GM12878 (cell line): Measurements from ENCODE around the gene FAM120B. TPM values are rescaled to one million over a fixed set of nuclear protein-coding genes. Genes with fewer than 3 reads are reported as not detected.

ENCODE experiments used
- ATAC-seq: fragments of 200-7000 bp; cut with Tn5 transposase; 3 replicates; pipeline ENCODE4 v1.9.1; 2020; ENCODE audit warnings: mild to moderate bottlenecking, moderate library complexity
- BruUV-seq: library from RNA; stranded (reverse); fragments of 400-500 nt; replicated peaks from 2 replicates; lab custom pipeline; 2021; lab: Mats Ljungman, UMichigan
- CTCF ChIA-PET: fragments of 300-600 bp; sonication (Branson Sonifier 250); formaldehyde crosslinking; extraction: SDS; loops from one replicate; lab custom pipeline; 2021; ENCODE audit warnings: inconsistent platforms; lab: Yijun Ruan, JAX
- POLR2A ChIA-PET: fragments of 350-600 bp; formaldehyde crosslinking; extraction: SDS; loops from one replicate; lab custom pipeline; 2021; ENCODE audit warnings: inconsistent platforms; lab: Charles Lee
- RAD21 ChIA-PET: fragments of 300-600 bp; sonication (Branson Sonifier 250); formaldehyde crosslinking; loops from one replicate; lab custom pipeline; 2023; ENCODE audit warnings: antibody characterized with exemption; ENCODE audit not compliant: unreplicated experiment; lab: Charles Lee
- SMC1A ChIA-PET: fragments of 300-600 bp; sonication (Branson Sonifier 250); formaldehyde crosslinking; loops from one replicate; lab custom pipeline; 2023; ENCODE audit not compliant: unreplicated experiment, uncharacterized antibody; lab: Charles Lee
- DNase-seq: peaks from one replicate; pipeline ENCODE4 v3.0.0-alpha.2; 2011; ENCODE audit warnings: low read depth, low spot score
- FAIRE-seq: peaks from 3 replicates; lab custom pipeline; 2011; peaks lifted over from hg19 to GRCh38; lab: Jason Lieb, UNC
- H2AFZ ChIP-seq: 2 replicates; pipeline ENCODE4 v1.6.0; 2011; ENCODE audit warnings: low read depth, low read length, control low read depth; ENCODE audit not compliant: control insufficient read depth
- H3K27ac ChIP-seq: 2 replicates; pipeline ENCODE4 v1.5.1; 2011; ENCODE audit warnings: control low read depth; ENCODE audit not compliant: control insufficient read depth, insufficient read depth
- H3K27me3 ChIP-seq, 2 experiments: replicated peaks in 1 of 2; 2 replicates each; pipeline versions ENCODE4 v1.6.0 to v1.6.1; 2011; ENCODE audit warnings: low read length in 1 of 2; ENCODE audit not compliant: control insufficient read depth in 2 of 2, insufficient read depth in 2 of 2
- H3K36me3 ChIP-seq, 2 experiments: 2 replicates each; pipeline ENCODE4 v1.5.1; 2011; ENCODE audit warnings: low read length in 1 of 2; ENCODE audit not compliant: control insufficient read depth in 2 of 2, insufficient read depth in 2 of 2
- H3K4me1 ChIP-seq: 2 replicates; pipeline ENCODE4 v1.6.1; 2011; ENCODE audit warnings: mild to moderate bottlenecking, low read length, moderate library complexity, mixed read lengths; ENCODE audit not compliant: control insufficient read depth, insufficient read depth
- H3K4me2 ChIP-seq: 2 replicates; pipeline ENCODE4 v1.6.0; 2011; ENCODE audit warnings: control low read depth; ENCODE audit not compliant: control insufficient read depth, insufficient read depth
- H3K4me3 ChIP-seq: fragments of 200-600 bp; sonication (generic); 2 replicates; pipeline ENCODE4 v1.5.1; 2016
- H3K79me2 ChIP-seq: 2 replicates; pipeline ENCODE4 v1.6.0; 2011; ENCODE audit warnings: low read length; ENCODE audit not compliant: control insufficient read depth, insufficient read depth
- H3K9ac ChIP-seq: 2 replicates; pipeline ENCODE4 v1.8.0; 2011; ENCODE audit warnings: low read length, control low read depth, mixed read lengths; ENCODE audit not compliant: control insufficient read depth, insufficient read depth
- H3K9me3 ChIP-seq: replicated peaks from 3 replicates; pipeline ENCODE4 v1.5.1; 2011; ENCODE audit warnings: mild to moderate bottlenecking, low read length; ENCODE audit not compliant: control insufficient read depth, insufficient read depth
- H4K20me1 ChIP-seq: 2 replicates; pipeline ENCODE4 v1.6.0; 2011; ENCODE audit not compliant: control insufficient read depth, insufficient read depth
- BCL3 ChIP-seq: IDR thresholded peaks from 2 replicates; pipeline ENCODE4 v1.6.1; 2011; ENCODE audit warnings: borderline replicate concordance, low read depth, mild to moderate bottlenecking, moderate library complexity, low read length; ENCODE audit not compliant: insufficient read depth, poor library complexity, severe bottlenecking
- CEBPZ ChIP-seq: fragments of 150-350 bp; IDR thresholded peaks from 2 replicates; pipeline ENCODE4 v1.6.1; 2016; ENCODE audit warnings: low read depth, low read length
- CHD1 ChIP-seq: IDR thresholded peaks from 2 replicates; pipeline ENCODE4 v1.6.1; 2012; ENCODE audit warnings: low read depth, low read length, improper control_type of control experiment
- CREB1 ChIP-seq: IDR thresholded peaks from 2 replicates; pipeline ENCODE4 v1.6.1; 2012; ENCODE audit warnings: low read depth, mild to moderate bottlenecking, inconsistent platforms
- EED ChIP-seq: sonication (generic); IDR thresholded peaks from 2 replicates; pipeline ENCODE4 v1.6.1; 2016; ENCODE audit warnings: antibody characterized with exemption, low read depth
- HDGF ChIP-seq: fragments of 450-650 bp; IDR thresholded peaks from 2 replicates; pipeline ENCODE4 v1.6.1; 2016; ENCODE audit warnings: antibody characterized with exemption
- MYC ChIP-seq: IDR thresholded peaks from 2 replicates; pipeline ENCODE4 v1.6.1; 2011; ENCODE audit warnings: mild to moderate bottlenecking, low read length, moderate library complexity, inconsistent platforms; ENCODE audit not compliant: insufficient read depth, insufficient replicate concordance, insufficient read length, severe bottlenecking
- NFYB ChIP-seq: IDR thresholded peaks from 2 replicates; pipeline ENCODE4 v1.6.1; 2011; ENCODE audit warnings: low read depth, mild to moderate bottlenecking, low read length, improper control_type of control experiment, moderate library complexity; ENCODE audit not compliant: insufficient read depth
- NR2C1 ChIP-seq: fragments of 450-650 bp; IDR thresholded peaks from 2 replicates; pipeline ENCODE4 v1.6.1; 2017; ENCODE audit warnings: antibody characterized with exemption, mild to moderate bottlenecking, moderate library complexity
- NR2F1 ChIP-seq: fragments of 450-650 bp; conservative IDR thresholded peaks from 2 replicates; pipeline ENCODE4 v1.6.1; 2017; ENCODE audit warnings: mild to moderate bottlenecking
- NRF1 ChIP-seq: conservative IDR thresholded peaks from 2 replicates; pipeline ENCODE4 v1.6.1; 2011; ENCODE audit warnings: mild to moderate bottlenecking, low read depth, low read length, improper control_type of control experiment
- PML ChIP-seq: IDR thresholded peaks from 2 replicates; pipeline ENCODE4 v1.6.1; 2012; ENCODE audit warnings: low read length, inconsistent platforms
- POU2F2 ChIP-seq: IDR thresholded peaks from 3 replicates; pipeline ENCODE4 v1.6.1; 2011; ENCODE audit warnings: low read depth, mild to moderate bottlenecking, low read length, borderline replicate concordance
- RFX5 ChIP-seq: IDR thresholded peaks from 2 replicates; pipeline ENCODE4 v1.6.1; 2011; ENCODE audit warnings: low read depth, low read length, improper control_type of control experiment
- SMARCA5 ChIP-seq: fragments of 450-650 bp; IDR thresholded peaks from 2 replicates; pipeline ENCODE4 v1.6.1; 2017; ENCODE audit warnings: mild to moderate bottlenecking
- SREBF2 ChIP-seq: IDR thresholded peaks from 2 replicates; pipeline ENCODE4 v1.6.1; 2012; ENCODE audit warnings: mild to moderate bottlenecking, low read length
- TAF1 ChIP-seq: IDR thresholded peaks from 2 replicates; pipeline ENCODE4 v1.6.1; 2011; ENCODE audit warnings: mild to moderate bottlenecking, low read depth, low read length, borderline replicate concordance
- ZNF274 ChIP-seq: IDR thresholded peaks from one replicate; pipeline ENCODE4 v1.8.0; 2011; ENCODE audit not compliant: insufficient read length, insufficient read depth
- WGBS: methylation state at CpG from one replicate; pipeline ENCODE4 v1.1.6; 2016; ENCODE audit warnings: low lambda C conversion rate; ENCODE audit not compliant: insufficient replicate concordance, insufficient coverage; ENCODE audit errors: missing lambda C conversion rate; 5-methylcytosine and 5-hydroxymethylcytosine counted together
- in situ Hi-C: fragments of 300-500 bp; cut with MboI; formaldehyde crosslinking; loops from 9 replicates; pipeline ENCODE4 v1.14.3; 2018; ENCODE audit warnings: mixed read lengths
- intact Hi-C: fragments of 100-400 bp; cut with micrococcal nuclease; formaldehyde crosslinking; loops from one replicate; pipeline ENCODE4 v1.14.2; 2022; ENCODE audit not compliant: unreplicated experiment
- polyA plus RNA-seq, 11 experiments: library from polyadenylated mRNA; depleted of rRNA in 4 of 11; unstranded in 6 of 11; stranded (reverse) in 5 of 11; fragments of >200 nt; fragmentation: Nextera tagmentation in 4 of 11; fragmentation: Illumina TruSeq in 1 of 11; extraction: Ambion mirVana in 4 of 11; extraction: Trizol in 1 of 11; gene quantifications; 1 replicate in 1 of 11; 2 replicates in 10 of 11; pipeline versions ENCODE4 v1.2.1 to v1.2.3, GENCODE V29; 2011 to 2016; ENCODE audit warnings: inconsistent platforms in 2 of 11, missing spikeins in 2 of 11, low read depth in 1 of 11
- total RNA-seq, 4 experiments: library from RNA; depleted of rRNA in 3 of 4; stranded (reverse); fragments of >200 nt in 3 of 4; fragmentation: Illumina TruSeq in 1 of 4; extraction: Trizol in 1 of 4; gene quantifications; 2 replicates each; pipeline versions ENCODE4 v1.2.1 to v1.2.3, GENCODE V29; 2013 to 2021

FAM120B gene
- total and polyA plus RNA-seq, 10 of the 15 experiments (the other 5 are each of a cell fraction or from before 2014, with no cell fraction given), result 3.3 to 21.6 (median 15.3) TPM

- WGBS, result 83% methylated on average over 8 of the region's 8 CpGs
- Histone ChIP-seq H3K9ac (no peak overlapping the region), H3K9me3 (no peaks in the 10 kb centered on the region), H4K20me1 (no peaks in the 10 kb centered on the region), H3K27me3 (no peaks in the 10 kb centered on the region), H3K4me2 (no peak overlapping the region), H3K79me2 (no peaks in the 10 kb centered on the region), H3K36me3 (peaks cover 0 to 6% of the 10 kb centered on the region in 2 experiments; a peak in 2 of 4 replicates), H3K27ac (no peak overlapping the region), H3K4me3 (no peak overlapping the region), H2AFZ (no peak overlapping the region), H3K4me1 (no peaks in the 10 kb centered on the region)
- ChIA-PET SMC1A (no interaction called here), CTCF (no interaction called here), POLR2A (no interaction called here), RAD21 (interaction anchor here (1.4 kb wide), 1 partner anchor 133 kb away, joined by 5 read pairs; no protein-coding TSS in a partner anchor)
- no TSS peak for BruUV-seq
- in situ Hi-C loops (no loop called here), intact Hi-C loops (no loop called here)
- FAIRE-seq, result no peak
- no peak for ATAC-seq
- TF ChIP-seq CEBPZ (no peak), SMARCA5 (no peak), PML (no peak), NR2F1 (no peak), POU2F2 (no peak), NR2C1 (no peak), EED (no peak), HDGF (no peak), TAF1 (no peak), NFYB (no peak), SREBF2 (no peak), ZNF274 (no peak), CHD1 (no peak), MYC (no peak), NRF1 (no peak), CREB1 (no peak), BCL3 (no peak), RFX5 (no peak)
- DNase-seq, result no peak
Observed at GRCh38 chr6:170383466-170384035, 77.0 kb downstream of the FAM120B start.
